GM18519 (cell line): ENCODE results near the gene ADAT1.
"Not testable (repeated sequence)": the region's sequence is repeated elsewhere in the genome, so short reads cannot be mapped to it uniquely, and the experiment has no call there.

Experiments used
- ATAC-seq: cut with Tn5 transposase; IDR thresholded peaks from one replicate; pipeline ENCODE4 v1.9.1; 2021; ENCODE audit warnings: mild to moderate bottlenecking, moderate library complexity; ENCODE audit not compliant: unreplicated experiment, low FRiP score

The ADAT1 gene

DNA sequence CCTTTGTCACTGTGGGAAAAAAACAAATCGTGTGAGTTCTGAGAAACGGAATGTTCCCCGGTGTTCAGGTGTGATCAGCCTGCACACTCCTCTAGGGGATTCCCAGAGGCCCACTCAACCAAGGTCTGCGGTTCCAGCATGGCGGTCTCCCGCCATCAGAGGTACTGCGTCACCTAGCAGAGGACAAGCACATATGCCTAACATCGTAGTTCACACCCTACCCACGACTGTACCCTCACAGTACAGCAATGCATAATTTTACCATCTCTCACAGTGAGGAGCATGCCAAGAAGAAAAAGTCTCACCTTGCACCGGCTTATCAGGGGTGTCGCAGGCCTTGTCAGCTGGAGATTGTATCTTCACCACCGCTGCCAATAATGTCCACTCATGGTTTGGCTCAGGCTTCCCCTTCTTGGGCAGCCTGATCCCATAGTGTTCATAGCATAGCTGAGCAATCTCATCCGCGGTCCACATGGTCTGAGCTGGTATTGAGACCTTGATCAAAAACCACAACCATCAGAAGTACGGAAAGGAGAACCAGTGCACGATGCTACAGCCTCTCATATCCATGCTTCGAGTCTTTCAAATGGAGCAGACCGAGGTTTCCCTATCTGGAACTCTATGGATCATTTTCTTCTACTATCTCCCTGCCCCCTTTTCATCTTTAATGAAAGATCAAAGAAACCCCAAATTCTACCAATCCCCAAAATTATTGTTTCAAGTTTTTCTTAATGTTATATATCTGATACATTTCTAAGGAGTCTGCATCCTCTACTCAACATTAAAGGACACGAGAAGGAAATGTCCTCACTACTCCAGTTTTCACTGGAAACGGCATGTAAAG, 2.5 kb downstream of the ADAT1 start:
- no peak for ATAC-seq

- ATAC-seq: no peak
Observed at GRCh38 chr16:75618780-75619179, 4.3 kb downstream of the ADAT1 start.

DNA sequence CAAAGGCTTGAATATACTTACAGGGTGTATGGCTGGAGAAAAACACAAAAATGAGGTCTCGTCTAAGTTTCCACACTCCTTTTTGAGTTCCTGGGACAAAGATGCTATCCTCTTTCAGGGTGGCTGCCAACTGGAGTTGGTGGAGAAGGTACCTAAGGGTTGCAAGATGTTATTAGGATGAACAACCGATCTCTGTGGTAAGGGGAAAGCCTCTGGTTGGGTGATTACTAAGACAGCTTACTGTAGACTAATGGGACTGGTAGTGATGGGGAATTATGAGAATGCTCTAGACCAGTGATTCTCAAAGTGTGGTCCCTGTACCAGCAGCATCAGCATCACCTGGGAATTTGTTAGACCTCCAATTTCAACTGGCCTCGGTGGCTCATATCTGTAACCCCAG, 6.0 kb downstream of the ADAT1 start:
- ATAC-seq: no peak

GRCh38 chr16:75616521-75617010, 6.5 kb downstream of the ADAT1 start:
- no peak for ATAC-seq

DNA sequence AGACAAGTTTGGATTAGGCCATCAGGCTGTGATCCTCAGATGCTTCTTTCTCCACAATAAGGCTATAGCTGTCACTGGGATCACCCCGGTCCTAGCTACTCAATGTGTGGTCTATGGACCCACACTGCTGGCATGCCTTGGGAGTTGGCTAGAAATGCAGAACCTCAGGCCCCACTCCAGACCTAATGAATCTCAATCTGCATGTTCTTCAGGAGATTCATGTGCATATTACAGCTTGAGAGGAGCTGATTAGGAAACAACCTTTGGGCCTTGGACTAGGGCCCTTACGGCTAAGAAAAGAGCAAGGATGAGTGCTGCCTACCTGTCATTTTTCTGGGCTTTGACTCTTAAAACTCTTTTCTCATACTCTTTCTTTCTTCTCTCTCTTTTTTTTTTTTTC, 7.5 kb downstream of the ADAT1 start:
- ATAC-seq: no peak

- ATAC-seq: no peak
Observed at GRCh38 chr16:75614066-75614897, 8.8 kb downstream of the ADAT1 start.

DNA sequence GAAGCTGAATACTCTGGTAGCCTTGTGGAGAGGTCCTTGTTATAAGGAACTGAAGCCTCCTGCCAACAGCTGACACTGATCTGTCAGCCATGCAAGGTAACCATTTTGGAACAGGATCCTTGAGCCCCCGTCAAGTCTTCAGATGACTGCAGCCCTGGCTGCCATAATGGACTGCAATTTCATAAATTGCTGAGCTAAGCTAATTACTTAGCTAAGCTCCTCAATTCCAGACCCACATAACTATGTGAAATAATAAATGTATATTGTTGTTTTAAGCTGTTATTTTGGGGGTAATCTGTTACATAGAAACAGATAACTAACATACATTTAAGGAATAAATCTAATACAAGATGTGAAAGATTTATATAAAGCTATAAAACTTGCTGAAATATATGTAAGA, 16.6 kb downstream of the ADAT1 start:
- no peak for ATAC-seq

DNA sequence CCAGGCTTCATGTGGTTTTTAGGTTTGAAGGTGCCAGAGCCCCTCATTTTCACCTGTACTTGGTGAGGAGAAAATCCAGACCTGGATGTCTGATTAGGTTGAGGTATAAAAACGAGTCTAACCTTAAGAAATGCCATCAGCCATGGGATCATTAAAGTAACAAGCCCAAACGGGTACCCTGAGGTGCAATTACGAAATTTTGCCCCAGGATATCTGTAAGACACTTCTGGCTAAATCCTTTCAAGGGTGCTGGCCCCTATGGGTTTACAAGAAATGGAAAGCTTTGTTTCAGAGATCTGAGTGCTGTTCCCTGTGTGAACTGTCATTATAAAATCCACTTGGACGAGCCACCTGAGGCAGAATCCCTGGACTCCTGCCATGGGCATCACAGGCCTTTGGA, 19.8 kb downstream of the ADAT1 start:
- no peak for ATAC-seq

GRCh38 chr16:75599452-75600277, 23.4 kb downstream of the ADAT1 start:
- ATAC-seq: no peak

DNA sequence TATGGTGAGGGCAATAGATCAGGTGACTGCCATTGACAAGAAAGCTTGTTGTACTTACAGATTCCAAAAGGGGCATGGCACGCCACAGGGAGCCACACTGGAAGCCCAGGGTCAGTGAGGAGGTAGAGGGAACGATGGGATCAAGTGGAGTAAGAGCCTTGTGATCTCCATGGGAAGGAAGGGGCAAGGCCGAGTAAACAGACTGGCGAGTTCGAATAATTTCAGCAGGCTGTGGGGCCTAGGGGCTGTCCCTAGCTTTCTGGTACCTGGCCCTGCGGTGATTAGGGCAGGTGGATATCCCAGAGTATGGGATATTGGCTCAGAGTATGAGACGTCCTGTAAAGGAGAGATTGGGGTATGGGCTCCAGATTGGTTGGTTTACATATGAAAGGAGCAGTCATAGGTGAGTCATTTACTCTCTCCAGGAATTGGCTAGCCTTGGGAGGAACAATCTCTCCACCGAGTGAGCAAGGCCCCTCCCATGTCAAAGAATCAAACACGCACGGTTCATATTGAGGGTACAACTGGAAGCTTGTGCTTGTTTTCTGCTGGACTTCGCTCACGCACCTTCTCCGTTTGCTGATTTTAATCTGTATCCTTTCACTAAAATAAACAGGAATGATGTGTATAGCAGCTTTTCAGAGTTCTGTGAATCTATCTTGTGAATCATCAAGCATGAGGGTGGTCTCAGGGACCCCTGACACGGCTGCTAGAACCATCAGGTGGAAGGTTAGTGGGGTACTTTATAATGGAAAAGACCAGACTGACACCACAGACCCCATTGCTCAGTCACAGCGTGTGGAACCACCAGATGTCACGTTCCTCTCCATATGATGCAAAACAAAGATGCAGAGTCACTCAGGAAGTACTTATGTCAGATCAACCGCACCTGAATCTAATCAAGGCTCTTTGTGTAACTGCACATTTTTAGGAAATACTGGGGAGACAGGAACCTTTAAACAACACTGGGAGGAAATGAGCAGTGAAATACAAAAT, 29.0 kb downstream of the ADAT1 start:
- ATAC-seq: no peak

GRCh38 chr16:75593308-75593707, 29.8 kb downstream of the ADAT1 start:
- ATAC-seq: no peak

DNA sequence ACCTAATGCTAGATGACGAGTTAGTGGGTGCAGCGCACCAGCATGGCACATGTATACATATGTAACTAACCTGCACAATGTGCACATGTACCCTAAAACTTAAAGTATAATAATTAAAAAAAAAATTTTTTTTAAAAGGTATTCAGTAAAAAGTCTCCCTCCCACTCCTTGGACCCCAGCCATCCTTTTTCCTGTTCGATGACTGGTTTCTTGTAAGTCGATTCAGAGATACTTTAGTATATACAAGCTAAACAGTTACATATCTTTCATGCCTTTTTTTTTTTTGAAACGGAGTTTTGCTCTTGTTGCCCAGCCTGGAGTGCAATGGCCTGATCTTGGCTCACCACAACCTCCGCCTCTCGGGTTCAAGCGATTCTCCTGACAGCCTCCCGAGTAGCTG, 31.2 kb downstream of the ADAT1 start:
- not testable (repeated sequence) for ATAC-seq

DNA sequence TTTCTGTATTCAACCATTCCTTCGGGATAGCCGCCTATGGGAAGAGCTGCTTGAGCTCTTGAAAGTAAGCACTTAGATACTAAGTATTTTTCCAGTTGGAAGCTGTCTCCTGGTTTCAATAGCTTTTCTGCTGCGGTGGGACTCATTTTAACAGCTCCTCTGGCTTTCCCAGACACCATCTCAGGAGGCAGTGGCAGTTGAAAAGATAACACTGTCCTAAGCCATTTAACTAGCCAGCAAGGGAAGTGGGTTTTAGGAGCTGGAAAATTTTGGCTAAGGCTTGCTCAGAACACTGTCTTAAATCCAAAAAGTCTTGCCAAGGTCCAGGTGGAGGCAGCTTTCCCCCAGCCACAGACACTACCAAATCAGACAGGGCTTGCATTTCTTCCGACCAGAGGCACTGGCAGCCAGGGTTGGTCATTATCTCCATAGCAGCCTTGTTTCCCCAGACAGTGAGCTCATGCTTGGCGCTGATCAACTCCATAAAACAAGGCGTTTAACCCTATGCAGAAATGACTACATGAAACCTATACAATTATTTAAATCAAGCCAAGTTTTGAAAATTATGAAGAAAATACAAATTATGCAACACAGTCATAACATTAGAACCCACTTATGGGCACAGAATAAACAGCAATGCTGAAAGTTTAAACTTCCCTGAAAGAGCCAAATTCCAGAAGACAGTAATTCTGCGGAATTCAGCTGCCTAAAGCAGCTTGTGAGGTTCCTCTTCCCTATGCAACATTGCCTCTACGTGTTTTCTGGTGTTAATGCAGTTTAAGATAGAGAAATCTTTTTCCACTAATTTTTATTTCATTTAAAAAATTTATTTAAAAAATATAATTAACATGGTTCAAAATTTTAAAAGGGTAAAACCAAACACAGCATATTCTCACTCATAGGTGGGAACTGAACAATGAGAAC, 31.9 kb downstream of the ADAT1 start:
- no peak for ATAC-seq

GRCh38 chr16:75589306-75589705, 33.8 kb downstream of the ADAT1 start:
- ATAC-seq: no peak

- no peak for ATAC-seq
Observed at GRCh38 chr16:75588716-75589115, 34.4 kb downstream of the ADAT1 start.

GRCh38 chr16:75584108-75584507, 39.0 kb downstream of the ADAT1 start:
- ATAC-seq: peak; percentile 61

DNA sequence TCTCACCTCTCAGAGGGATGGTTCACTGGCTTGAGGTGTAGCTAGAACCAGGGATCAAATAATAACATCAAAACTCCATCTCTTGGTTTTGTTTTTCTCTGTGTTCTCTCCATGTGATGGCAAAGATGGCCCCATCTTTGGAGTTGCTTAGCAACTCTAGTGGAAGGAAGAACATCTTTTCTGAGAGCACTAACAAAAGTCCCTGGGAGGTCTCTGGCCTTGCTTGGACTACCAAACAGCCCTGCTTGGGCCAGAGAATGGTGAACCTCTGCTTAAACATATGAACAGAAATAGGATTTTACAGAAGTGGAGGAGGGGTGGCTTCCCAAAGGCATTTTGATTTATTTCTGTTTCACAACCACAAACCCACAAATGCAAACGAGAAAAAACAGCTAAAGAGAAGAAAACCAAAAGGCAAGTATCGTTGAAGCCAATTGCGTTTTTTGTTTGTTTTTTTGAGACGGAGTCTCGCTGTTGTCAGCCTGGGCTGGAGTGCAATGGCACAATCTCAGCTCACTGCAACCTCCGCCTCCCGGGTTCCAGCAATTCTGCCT, 43.7 kb downstream of the ADAT1 start:
- no peak for ATAC-seq

DNA sequence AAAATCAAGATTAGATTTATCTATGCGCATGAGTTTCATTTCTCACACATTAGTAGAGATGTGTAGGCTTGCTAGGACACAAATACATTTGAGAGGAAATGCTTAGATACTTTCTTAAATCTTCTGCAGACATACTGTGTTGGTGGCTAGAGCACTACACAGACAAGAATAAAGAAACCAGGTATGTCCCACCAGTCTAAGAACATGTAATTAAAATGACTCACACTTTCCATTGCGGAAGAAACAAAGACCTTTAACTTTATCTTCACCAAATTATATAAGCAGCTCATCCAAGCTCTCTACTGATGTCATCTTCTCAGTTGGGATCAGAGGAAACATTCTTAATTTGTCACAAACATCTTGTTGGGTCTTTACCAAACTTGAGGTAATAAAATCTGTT, 44.4 kb downstream of the ADAT1 start:
- ATAC-seq: no peak
